HepG2 (cell line): ENCODE data around the gene TNKS1BP1. TPM values are rescaled to one million over a fixed set of nuclear protein-coding genes. Genes with fewer than 3 reads are reported as not detected.
A peak's percentile ranks its signal among the peaks of the same experiment; 100 is the strongest.

Experiments used
- ATAC-seq: fragments of 200-7000 bp; cut with Tn5 transposase; 3 replicates; pipeline ENCODE4 v1.9.1; 2020; ENCODE audit warnings: mild to moderate bottlenecking, moderate library complexity
- BruUV-seq: library from RNA; stranded (reverse); fragments of 400-500 nt; replicated peaks from 2 replicates; lab custom pipeline; 2021; lab: Mats Ljungman, UMichigan
- CTCF ChIA-PET: fragments of 300-600 bp; formaldehyde crosslinking; extraction: SDS; loops from one replicate; lab custom pipeline; 2021; ENCODE audit warnings: low total read pairs, inconsistent platforms, low intra/inter-chr PET ratio; lab: Yijun Ruan, JAX
- POLR2A ChIA-PET: fragments of 350-600 bp; sonication (Branson Sonifier 250); formaldehyde crosslinking; loops from one replicate; lab custom pipeline; 2020; ENCODE audit warnings: antibody characterized with exemption, inconsistent platforms; lab: Yijun Ruan, JAX
- DNase-seq: peaks from one replicate; pipeline ENCODE4 v3.0.0-alpha.2; 2015; ENCODE audit warnings: low spot score
- FAIRE-seq: peaks from 3 replicates; lab custom pipeline; 2011; peaks lifted over from hg19 to GRCh38; lab: Jason Lieb, UNC
- H2AFZ ChIP-seq: one replicate; pipeline ENCODE4 v1.6.1; 2011; ENCODE audit warnings: low read length, inconsistent platforms
- H3K27ac ChIP-seq: fragments of 300-600 bp; 3 replicates; pipeline ENCODE4 v1.8.0; 2011; ENCODE audit warnings: mixed run types, mild to moderate bottlenecking, mixed read lengths, low read length, inconsistent platforms; ENCODE audit not compliant: insufficient read depth; ENCODE audit errors: extremely low read length
- H3K27me3 ChIP-seq, 2 experiments: fragments of 200-600 bp in 1 of 2; 2 replicates in 1 of 2; 3 replicates in 1 of 2; pipeline versions ENCODE4 v1.6.0 to v1.8.0; 2011; ENCODE audit warnings: low read length in 2 of 2, mild to moderate bottlenecking in 2 of 2, moderate library complexity in 2 of 2, inconsistent platforms in 1 of 2; ENCODE audit not compliant: insufficient read depth in 2 of 2, control insufficient read depth in 1 of 2
- H3K36me3 ChIP-seq, 2 experiments: fragments of 200-600 bp in 1 of 2; replicated peaks in 1 of 2; 2 replicates in 1 of 2; 3 replicates in 1 of 2; pipeline versions ENCODE4 v1.5.1 to v1.8.0; 2011; ENCODE audit warnings: low read length in 2 of 2, inconsistent platforms in 1 of 2; ENCODE audit not compliant: insufficient read depth in 2 of 2, control insufficient read depth in 1 of 2
- H3K4me1 ChIP-seq: 2 replicates; pipeline ENCODE4 v1.5.1; 2012; ENCODE audit warnings: low read length, inconsistent platforms; ENCODE audit not compliant: insufficient read depth
- H3K4me2 ChIP-seq: 2 replicates; pipeline ENCODE4 v1.6.0; 2011; ENCODE audit warnings: low read depth, low read length, inconsistent platforms
- H3K4me3 ChIP-seq, 3 experiments: fragments of 200-600 bp in 1 of 3; sonication (generic), shearing (Covaris generic) in 1 of 3; replicated peaks in 1 of 3; 2 replicates each; pipeline ENCODE4 v1.5.1; 2011 to 2016; ENCODE audit warnings: low read length in 3 of 3, inconsistent platforms in 2 of 3, low read depth in 2 of 3, mild to moderate bottlenecking in 2 of 3, control low read depth in 1 of 3, mixed read lengths in 1 of 3; ENCODE audit not compliant: insufficient read depth in 1 of 3
- H3K79me2 ChIP-seq: one replicate; pipeline ENCODE4 v1.6.1; 2011; ENCODE audit warnings: low read length, inconsistent platforms; ENCODE audit not compliant: insufficient read depth
- H3K9ac ChIP-seq: 2 replicates; pipeline ENCODE4 v1.6.0; 2011; ENCODE audit warnings: mild to moderate bottlenecking, low read depth, low read length, inconsistent platforms; ENCODE audit not compliant: insufficient read depth
- H3K9me3 ChIP-seq: 2 replicates; pipeline ENCODE4 v1.5.1; 2012; ENCODE audit warnings: mild to moderate bottlenecking, low read length
- H4K20me1 ChIP-seq: 2 replicates; pipeline ENCODE4 v1.6.0; 2011; ENCODE audit warnings: inconsistent platforms, mild to moderate bottlenecking, low read length, moderate library complexity; ENCODE audit not compliant: insufficient read depth
- POLR2AphosphoS5 ChIP-seq: IDR thresholded peaks from 2 replicates; pipeline ENCODE4 v1.6.1; 2012; ENCODE audit warnings: low read depth, low read length
- SMC3 ChIP-seq: IDR thresholded peaks from 2 replicates; pipeline ENCODE4 v1.6.1; 2011; ENCODE audit warnings: low read length, improper control_type of control experiment
- STAG1 ChIP-seq: sonication (generic); formaldehyde crosslinking; IDR thresholded peaks from 2 replicates; pipeline ENCODE4 v1.4.0; 2020; ENCODE audit warnings: missing genetic modification reagents
- SUZ12 ChIP-seq: fragments of 150-350 bp; IDR thresholded peaks from 2 replicates; pipeline ENCODE4 v1.6.1; 2014; ENCODE audit warnings: low read depth, low read length
- TARDBP ChIP-seq: sonication (generic); formaldehyde crosslinking; IDR thresholded peaks from 2 replicates; pipeline ENCODE4 v1.8.0; 2022; ENCODE audit warnings: mild to moderate bottlenecking, missing genetic modification reagents
- ZNF318 ChIP-seq: sonication (generic); formaldehyde crosslinking; IDR thresholded peaks from 2 replicates; pipeline ENCODE4 v1.4.0; 2020; ENCODE audit warnings: mild to moderate bottlenecking, missing genetic modification reagents
- ZNF414 ChIP-seq: sonication (generic); formaldehyde crosslinking; IDR thresholded peaks from 2 replicates; pipeline ENCODE4 v1.5.0; 2020; ENCODE audit warnings: missing genetic modification reagents
- ZNF619 ChIP-seq: sonication (generic); formaldehyde crosslinking; IDR thresholded peaks from 2 replicates; pipeline ENCODE4 v1.4.0; 2020; ENCODE audit warnings: mild to moderate bottlenecking, missing genetic modification reagents
- WGBS: methylation state at CpG from one replicate; pipeline ENCODE4 v1.1.6; 2017; ENCODE audit warnings: low lambda C conversion rate; 5-methylcytosine and 5-hydroxymethylcytosine counted together
- in situ Hi-C: cut with HindIII; loops from 2 replicates; pipeline ENCODE4 v1.10.0; 2017; ENCODE audit warnings: low pct_unique_long_range_greater_than_20kb; ENCODE audit not compliant: extremely low pct_ligation_motif_present
- intact Hi-C: fragments of 100-400 bp; cut with micrococcal nuclease; formaldehyde crosslinking; loops from one replicate; pipeline ENCODE4 v1.10.0; 2022; ENCODE audit not compliant: unreplicated experiment
- polyA plus RNA-seq, 8 experiments: library from polyadenylated mRNA; depleted of rRNA in 3 of 8; stranded (reverse) in 7 of 8; unstranded in 1 of 8; fragments of >200 nt; fragmentation: Illumina TruSeq in 4 of 8; extraction: Trizol in 4 of 8; gene quantifications; 2 replicates each; pipeline versions ENCODE4 v1.2.1 to v1.2.3, GENCODE V29; 2011 to 2016; ENCODE audit warnings: low read depth in 4 of 8, missing spikeins in 1 of 8, mixed read lengths in 1 of 8; ENCODE audit not compliant: insufficient read depth in 1 of 8
- total RNA-seq, 5 experiments: library from RNA; depleted of rRNA; stranded (reverse); fragments of >200 nt; fragmentation: Illumina TruSeq; extraction: Trizol; gene quantifications; 2 replicates each; pipeline ENCODE4 v1.2.3, GENCODE V29; 2016; ENCODE audit warnings: low read depth in 1 of 5
- TF ChIP-seq, protein P1 (sequence below): sonication (generic); formaldehyde crosslinking; IDR thresholded peaks from 2 replicates; pipeline ENCODE4 v1.4.0; 2020; ENCODE audit warnings: mild to moderate bottlenecking, missing genetic modification reagents

Gene TNKS1BP1
- total and polyA plus RNA-seq, 2 of the 13 experiments (the other 11 are each of a cell fraction or from before 2014, with no cell fraction given), result 13.7 to 15.0 TPM

DNA sequence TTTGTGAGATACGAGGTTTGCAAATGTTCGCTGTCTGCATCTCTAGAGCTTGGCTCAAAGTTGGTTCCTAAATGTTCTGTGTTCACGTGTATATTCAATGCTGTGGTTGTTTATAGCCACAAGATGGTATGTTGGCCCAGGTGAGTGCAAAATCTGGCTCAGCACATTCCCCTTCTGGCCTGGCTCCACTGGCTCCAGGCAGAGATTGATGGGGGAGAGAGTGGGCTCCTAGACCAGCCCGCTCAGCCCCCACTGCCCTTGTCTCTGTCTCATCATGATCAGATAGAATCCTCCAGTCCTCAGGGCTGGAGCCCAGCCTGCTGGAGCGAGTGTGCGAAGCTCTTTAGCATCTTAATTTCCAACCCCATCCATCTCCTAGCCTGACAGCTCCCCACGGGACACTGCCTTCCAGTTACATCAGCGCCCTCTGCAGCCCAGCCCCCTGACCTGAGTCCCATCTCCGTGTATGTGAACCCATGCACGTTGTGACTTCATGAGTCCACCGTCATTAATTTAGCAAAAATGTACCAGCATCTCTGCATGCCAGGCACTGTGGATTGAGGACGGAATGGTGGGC, 15.4 kb upstream of the TNKS1BP1 start (continued):
- TF ChIP-seq, protein P1, sequence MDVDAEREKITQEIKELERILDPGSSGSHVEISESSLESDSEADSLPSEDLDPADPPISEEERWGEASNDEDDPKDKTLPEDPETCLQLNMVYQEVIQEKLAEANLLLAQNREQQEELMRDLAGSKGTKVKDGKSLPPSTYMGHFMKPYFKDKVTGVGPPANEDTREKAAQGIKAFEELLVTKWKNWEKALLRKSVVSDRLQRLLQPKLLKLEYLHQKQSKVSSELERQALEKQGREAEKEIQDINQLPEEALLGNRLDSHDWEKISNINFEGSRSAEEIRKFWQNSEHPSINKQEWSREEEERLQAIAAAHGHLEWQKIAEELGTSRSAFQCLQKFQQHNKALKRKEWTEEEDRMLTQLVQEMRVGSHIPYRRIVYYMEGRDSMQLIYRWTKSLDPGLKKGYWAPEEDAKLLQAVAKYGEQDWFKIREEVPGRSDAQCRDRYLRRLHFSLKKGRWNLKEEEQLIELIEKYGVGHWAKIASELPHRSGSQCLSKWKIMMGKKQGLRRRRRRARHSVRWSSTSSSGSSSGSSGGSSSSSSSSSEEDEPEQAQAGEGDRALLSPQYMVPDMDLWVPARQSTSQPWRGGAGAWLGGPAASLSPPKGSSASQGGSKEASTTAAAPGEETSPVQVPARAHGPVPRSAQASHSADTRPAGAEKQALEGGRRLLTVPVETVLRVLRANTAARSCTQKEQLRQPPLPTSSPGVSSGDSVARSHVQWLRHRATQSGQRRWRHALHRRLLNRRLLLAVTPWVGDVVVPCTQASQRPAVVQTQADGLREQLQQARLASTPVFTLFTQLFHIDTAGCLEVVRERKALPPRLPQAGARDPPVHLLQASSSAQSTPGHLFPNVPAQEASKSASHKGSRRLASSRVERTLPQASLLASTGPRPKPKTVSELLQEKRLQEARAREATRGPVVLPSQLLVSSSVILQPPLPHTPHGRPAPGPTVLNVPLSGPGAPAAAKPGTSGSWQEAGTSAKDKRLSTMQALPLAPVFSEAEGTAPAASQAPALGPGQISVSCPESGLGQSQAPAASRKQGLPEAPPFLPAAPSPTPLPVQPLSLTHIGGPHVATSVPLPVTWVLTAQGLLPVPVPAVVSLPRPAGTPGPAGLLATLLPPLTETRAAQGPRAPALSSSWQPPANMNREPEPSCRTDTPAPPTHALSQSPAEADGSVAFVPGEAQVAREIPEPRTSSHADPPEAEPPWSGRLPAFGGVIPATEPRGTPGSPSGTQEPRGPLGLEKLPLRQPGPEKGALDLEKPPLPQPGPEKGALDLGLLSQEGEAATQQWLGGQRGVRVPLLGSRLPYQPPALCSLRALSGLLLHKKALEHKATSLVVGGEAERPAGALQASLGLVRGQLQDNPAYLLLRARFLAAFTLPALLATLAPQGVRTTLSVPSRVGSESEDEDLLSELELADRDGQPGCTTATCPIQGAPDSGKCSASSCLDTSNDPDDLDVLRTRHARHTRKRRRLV (CRISPR knock-in tag), result no peak
- TF ChIP-seq TARDBP (CRISPR knock-in tag) (no peak), ZNF619 (CRISPR knock-in tag) (0 out of 2 replicates have a peak, but pooled peaks have one; percentile 42), STAG1 (CRISPR knock-in tag) (peak; percentile 56), SMC3 (peak; percentile 24; the same call in 1 of the 2 replicates)

- Histone ChIP-seq H3K27ac (no peak overlapping the region), H2AFZ (no peak overlapping the region), H3K4me1 (peaks cover 47% of the 10 kb centered on the region), H4K20me1 (no peaks in the 10 kb centered on the region), H3K9ac (no peak overlapping the region), H3K9me3 (no peaks in the 10 kb centered on the region), H3K4me3 (no peak overlapping the region), H3K79me2 (peaks cover 15% of the 10 kb centered on the region), H3K27me3 (peaks cover 0 to 28% of the 10 kb centered on the region in 2 experiments; a peak in 3 of 5 replicates), H3K4me2 (no peak overlapping the region), H3K36me3 (no peaks in the 10 kb centered on the region; a peak in 1 of 5 replicates)
- ATAC-seq (no peak), FAIRE-seq (no peak), DNase-seq (no peak)
- intact Hi-C loops, result loop anchor here (5.0 kb wide), 1 partner anchor 47 kb away; no protein-coding TSS in a partner anchor
- ChIA-PET POLR2A (interaction anchor here (1.7 kb wide), 1 partner anchor 14 kb away, joined by 5 read pairs; the partner anchor contains the start of gene TNKS1BP1), CTCF (no interaction called here)
- BruUV-seq, result no TSS peak
- in situ Hi-C loops, result no loop called here
- WGBS, result 37% methylated on average over 5 of the region's 5 CpGs
- TF ChIP-seq SUZ12 (no peak), ZNF318 (CRISPR knock-in tag) (no peak), POLR2AphosphoS5 (no peak), ZNF414 (CRISPR knock-in tag) (no peak)
Measured at GRCh38 chr11:57339328-57339727, 14.6 kb upstream of the TNKS1BP1 start.
